Measurements from ENCODE around the gene IGSF9B.

IGSF9B gene

GRCh38 chr11:133917921-133918607 is 38.7 kb downstream of the IGSF9B start:
- DNase-seq, result no peak

DNA sequence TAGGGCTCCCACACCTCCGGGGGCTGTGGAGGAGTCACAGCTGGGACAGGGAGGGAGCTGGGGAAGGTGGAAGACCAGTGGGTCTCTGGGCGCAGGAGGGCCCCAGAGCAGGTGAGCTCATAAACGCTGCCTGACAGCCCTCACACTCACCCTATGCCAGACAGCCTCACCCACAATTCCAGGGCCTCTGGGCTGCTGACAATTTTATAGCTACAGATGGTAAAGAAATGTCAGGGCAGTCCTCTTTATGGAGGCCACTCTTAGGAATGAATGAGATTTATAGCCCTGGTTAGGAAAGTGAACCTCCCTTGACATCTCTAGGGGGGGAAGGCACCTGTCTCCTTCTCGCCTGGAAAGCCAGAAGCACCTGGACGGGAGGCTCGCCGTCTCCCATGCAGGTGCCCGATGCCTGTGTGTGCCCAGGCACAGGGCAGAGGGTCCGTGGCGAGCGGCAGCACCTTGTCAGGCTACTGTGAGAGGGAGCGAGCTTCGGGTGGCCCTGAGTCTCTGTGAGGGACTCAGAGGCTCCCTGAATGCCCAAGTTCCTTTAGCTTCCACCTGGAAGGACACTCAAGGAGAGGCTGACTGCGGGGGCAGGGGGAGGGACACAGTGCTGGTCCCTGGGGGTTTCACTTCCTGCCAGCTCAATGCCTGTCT is 39.9 kb downstream of the IGSF9B start:
- DNase-seq, result no peak

DNA sequence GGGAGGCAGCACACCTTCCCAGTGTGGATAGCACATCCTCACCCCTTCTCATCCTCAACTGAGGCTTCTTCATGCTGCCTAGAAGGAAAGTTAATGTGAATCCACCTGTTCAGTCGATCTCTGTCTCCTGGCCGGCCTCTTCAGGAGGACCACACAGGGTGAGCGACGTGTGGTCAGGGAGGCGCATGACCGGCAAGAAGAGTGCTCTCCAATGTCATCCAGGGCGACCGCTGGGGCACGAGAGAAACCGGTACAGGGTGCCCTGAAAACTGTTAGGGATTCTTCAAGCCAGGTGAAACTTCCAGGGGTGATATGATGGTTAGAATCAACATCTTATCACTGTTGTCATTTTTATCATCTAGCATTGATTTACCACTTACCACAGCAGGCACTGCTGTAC is 43.0 kb downstream of the IGSF9B start:
- DNase-seq, result no peak

GRCh38 chr11:133911171-133911570 is 45.6 kb downstream of the IGSF9B start:
- DNase-seq, result no peak

DNA sequence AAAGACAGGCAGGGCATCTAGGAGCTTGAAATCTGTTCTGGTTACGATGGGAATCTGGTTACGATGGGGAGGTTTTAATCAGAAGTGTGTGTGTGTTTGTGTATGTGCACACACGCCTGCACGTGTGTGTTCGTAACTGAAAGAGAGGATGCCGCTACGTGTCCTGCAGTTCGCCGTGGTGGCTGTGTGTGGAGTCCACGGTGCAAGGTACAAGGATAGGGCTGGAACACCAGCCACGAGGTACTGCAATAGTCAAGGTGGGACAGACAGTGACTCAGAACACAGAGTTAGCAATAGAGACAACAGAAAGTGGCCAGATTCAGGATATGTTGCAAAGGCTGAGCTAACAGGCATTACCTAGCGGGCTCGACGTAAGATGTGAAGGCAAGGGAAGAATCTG is 46.7 kb downstream of the IGSF9B start:
- no peak for DNase-seq

GRCh38 chr11:133908827-133909226 is 47.9 kb downstream of the IGSF9B start:
- DNase-seq, result no peak

DNA sequence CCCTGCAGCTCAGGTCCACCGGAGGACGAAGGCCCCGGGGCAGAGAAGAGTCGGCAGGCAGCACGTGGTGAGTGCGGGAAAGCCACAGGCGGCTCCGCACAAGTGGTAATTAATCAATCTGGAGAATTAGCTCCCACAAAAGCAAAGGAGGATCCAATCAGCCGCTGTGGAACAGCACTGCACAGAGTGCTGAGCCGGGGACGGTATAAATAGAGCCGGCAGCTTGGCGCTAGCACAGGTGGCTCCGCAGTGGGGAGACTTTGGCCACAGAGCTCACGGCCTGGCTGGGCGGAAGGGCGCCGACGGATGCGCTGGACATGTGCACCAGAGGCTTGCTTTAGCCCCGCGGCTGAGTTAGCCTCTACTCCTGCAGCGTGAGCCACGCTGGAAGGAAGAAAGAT is 48.9 kb downstream of the IGSF9B start:
- no peak for DNase-seq

DNA sequence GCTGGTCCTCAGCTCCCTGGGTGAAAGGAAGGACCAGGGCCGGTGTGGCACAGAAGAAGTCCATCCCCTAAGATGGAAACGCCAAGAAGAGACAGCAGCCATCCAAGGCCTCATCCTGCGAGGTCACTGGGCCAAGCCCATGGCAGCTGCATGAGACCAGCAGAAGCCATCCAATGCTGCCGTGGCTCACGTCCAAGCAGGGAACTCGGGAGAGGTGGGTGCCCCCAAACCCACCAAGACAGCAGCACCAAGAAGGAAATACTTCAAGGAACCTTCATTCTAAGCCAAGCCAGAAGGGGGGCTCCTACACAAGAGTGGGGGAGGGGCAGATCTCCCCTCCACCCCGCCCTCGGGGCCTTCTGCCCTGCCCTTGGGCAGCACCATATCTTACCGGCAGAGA is 49.6 kb downstream of the IGSF9B start:
- no peak for DNase-seq

DNA sequence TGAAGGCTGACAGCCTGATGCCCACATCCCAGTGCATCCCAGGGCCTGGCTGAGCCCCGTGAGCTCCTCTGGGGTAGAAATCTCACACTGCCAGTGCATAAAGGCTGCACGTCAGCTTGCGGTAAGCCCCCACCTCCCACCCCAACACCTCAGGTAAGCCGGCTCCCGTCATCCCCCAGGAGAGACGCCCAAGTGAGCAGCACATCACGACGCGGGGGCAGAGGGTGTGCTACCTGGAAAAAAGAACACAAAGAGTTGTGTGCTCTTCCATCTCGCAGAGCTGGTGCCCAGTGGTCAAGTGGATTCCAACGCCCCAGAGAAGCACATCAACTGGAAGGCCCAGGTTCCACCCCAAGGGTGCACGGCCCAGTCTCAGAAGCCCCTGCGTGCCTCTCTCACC is 50.0 kb downstream of the IGSF9B start:
- no peak for DNase-seq

DNA sequence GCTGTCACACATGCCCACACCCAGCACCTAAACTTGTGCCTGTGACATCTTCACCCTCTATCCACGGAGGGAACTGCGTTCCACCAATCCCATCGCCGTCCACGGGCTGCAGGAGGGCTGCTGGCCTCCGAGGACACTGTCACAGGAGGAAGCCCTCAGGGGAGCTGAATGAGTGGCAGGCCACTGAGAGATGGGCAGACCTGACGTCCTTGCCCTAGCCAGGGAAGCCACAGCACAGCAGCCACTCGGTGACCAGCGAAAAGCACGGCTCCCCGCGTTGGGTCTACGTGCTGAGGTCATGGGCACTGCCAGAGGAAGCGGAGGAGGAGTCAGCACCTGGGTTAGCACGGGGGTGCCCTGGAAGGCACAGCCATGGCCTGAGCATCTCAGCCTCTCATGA is 50.5 kb downstream of the IGSF9B start:
- no peak for DNase-seq

DNA sequence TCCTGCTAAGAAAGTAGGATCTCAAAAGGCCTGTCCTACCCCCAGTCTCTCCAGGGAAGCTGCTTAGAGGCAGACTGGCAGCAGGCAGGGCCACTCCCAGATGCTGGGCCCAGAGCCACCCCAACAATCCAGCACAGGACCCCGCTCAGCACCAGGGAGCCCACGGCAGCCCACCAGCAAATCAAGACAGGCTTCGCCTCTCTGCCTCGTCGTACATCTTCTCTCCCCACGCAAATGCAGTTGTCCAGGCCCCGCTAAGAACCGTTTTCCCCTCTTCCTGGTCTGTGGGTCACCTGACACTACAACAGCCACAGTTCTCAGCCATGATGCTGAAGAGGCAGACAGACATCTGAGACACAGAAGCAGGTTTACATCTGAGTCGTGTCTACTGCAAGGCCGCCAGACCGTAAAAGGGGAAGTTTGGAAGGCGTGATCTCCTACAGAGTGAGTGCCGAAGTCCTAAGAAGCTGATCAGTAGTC is 51.1 kb downstream of the IGSF9B start:
- no peak for DNase-seq

GRCh38 chr11:133904818-133905515 is 51.8 kb downstream of the IGSF9B start:
- DNase-seq, result no peak

DNA sequence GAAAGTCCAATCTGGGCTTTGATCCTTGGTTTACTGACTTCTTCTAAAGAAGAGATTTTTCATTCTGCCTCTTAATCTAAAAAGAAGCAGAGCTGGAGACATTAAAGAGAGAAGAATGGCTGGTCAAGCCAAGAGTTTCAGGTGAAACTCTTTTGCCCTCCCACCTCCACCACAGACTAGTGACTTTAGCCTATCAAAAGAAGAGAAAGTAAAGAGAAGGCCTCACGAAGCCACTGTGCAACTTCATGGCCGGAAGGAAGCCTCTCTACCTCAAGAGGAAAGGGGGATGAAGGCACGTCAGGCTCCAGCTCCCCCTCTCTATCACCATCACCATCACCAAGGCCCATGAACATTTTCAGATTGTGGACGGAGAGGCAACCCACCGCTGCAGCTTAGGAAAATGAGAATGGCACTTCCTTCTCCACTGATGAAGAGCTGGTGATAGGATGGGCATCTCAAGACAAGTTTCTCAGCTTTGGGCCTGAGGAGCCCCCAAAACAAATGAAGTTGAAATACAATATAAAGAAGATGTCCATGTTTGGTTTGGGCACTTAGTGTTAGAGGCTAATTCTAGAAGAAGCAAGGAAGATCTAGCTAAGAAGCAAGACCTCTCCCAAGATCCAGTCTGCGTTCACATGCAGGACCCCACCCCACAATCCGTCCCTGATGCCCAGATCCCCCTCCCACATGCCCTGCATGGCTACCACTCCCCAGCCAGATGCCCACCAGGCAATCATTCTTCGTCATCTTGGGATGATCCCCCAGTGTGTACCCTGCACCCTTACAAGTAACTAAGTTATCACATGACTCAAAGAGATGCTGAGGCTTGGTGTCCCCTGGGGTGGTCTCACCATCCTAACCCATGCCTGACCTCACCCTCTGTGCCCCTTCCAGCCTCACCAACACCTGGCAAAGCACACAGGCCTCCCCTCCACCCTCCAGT is 52.6 kb downstream of the IGSF9B start:
- no peak for DNase-seq

DNA sequence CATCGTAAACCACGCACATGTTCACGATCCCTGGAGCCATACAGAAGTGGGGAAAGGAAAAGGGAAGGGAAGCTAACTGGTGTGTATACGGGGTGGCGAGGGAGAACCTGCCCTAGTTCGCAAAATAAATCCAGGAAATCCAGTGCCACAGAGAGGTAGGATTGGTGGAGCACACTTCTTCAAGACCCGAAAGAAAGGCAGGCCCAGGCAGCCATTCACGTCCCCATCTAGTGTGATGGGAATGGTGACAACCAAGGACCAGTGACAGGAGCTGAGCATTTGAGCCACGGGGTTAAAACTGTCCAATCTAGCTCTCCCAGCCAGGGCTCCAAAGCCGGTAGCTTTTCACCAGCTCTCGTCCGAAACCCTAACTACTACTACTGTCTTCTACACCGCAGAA is 53.7 kb downstream of the IGSF9B start:
- DNase-seq, result no peak

- no peak for DNase-seq
Measured at GRCh38 chr11:133902506-133902905, 54.3 kb downstream of the IGSF9B start.

- DNase-seq, result no peak
Measured at GRCh38 chr11:133901999-133902398, 54.8 kb downstream of the IGSF9B start.

GRCh38 chr11:133901316-133901715 is 55.5 kb downstream of the IGSF9B start:
- no peak for DNase-seq

- no peak for DNase-seq
Measured at GRCh38 chr11:133900176-133901105, 56.3 kb downstream of the IGSF9B start.

DNA sequence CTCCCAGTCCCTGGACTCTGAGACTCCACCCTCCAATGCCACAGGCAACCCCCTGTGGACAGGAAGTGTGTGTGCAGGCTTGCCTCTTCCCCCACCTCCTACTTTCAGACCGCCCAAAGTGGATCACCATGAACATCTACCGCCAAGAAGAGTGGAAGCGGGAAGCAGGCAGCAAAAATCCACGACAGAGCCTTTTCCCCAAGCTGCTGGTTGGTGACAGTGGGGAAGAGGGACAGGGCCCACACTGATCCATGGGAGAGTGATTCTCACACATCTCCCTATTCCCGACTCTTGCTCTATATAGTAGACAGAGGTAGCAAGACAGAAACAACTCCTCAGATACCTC is 58.0 kb downstream of the IGSF9B start:
- no peak for DNase-seq

DNA sequence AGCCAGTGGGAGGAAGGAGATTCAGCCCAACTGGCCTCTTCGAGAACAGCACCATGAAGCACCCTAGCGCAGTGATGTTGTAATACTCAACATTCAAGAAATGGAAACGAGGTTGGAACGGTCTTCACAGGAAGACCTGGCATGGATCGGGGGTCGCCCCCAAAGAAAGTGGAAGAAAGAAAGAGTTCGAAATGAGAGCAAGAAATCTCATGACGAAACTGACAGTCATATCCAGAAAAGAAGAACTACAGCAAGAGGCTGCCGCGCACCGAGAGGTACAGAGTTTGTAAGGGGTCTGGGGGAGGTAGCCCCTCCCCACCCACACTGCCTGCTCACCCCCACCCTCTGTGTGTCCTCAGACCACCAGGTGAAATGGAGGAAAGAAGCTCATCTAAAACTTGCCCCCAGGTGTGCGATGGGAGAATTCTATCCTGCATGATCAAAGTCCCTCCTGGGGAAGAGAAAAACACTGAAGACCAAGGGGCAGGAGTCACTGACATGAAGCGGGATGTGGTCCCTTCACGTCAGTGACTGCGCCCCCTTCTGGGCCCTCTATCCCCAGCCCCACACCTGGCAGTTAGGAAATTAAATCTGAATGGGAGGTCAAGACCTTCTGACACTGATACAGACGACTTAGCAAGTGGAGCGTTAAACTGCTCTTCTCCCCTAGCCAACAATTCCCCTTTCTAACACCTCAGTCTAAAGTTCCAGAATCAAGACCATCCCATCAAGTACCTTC is 58.6 kb downstream of the IGSF9B start:
- DNase-seq, result no peak

DNA sequence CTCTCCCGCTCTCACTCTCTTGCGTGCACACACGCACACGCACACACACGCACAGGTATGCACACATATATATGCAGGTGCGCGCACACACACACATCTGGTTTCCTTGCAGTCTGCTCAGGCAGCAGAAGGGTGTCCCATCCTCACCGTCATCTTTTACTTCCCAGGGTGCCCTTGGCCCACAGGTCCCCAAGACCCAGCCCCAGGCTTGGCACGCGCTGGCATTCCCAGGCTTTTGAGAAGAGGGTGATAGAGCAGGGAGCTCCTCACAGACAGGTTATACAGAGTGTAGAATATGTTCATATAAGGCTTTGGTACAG is 59.5 kb downstream of the IGSF9B start:
- no peak for DNase-seq

All from NCI-H2029 (cell line).